HG03439 (cell line): Measurements from ENCODE around the gene TNFRSF13B.

Source experiments
- ATAC-seq: cut with Tn5 transposase; IDR thresholded peaks from one replicate; pipeline ENCODE4 v1.9.1; 2021; ENCODE audit warnings: mild to moderate bottlenecking, moderate library complexity; ENCODE audit not compliant: unreplicated experiment

Gene TNFRSF13B

DNA sequence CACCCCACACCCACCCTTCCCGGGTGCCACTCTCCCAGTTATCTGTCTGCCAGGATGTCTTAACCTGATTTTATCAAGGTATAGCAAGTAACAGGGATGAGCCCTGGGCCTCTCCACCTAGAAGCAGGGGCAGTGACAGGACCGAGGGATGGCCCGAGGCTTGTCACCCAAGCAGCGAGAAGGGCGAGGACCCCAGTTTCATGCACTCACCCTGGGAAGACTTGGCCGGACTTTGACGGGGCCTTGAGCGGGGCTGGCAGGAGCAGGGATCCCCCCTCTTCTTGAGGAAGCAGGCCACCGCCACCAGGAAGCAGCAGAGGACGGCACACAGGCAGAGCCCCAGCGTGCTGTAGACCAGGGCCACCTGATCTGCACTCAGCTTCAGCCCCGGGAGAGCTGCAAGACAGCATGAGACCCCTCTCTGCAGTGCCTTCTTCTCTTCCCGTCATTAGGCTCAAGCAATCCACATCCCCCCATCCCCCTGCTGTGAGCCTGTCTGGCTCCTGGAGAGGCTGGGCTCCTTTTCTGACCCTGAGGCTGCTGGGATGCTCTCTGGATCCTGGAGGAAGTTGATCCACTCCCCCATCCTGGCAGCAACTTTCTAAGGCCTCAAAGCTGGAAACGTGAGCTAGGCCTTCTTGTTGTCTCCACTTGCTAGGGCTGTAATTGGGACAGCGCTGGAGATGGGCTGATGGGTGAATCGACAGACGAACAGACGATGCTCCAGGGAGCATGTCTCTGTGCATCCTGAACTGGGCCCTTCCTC, 31.6 kb downstream of the TNFRSF13B start:
- ATAC-seq = no peak

DNA sequence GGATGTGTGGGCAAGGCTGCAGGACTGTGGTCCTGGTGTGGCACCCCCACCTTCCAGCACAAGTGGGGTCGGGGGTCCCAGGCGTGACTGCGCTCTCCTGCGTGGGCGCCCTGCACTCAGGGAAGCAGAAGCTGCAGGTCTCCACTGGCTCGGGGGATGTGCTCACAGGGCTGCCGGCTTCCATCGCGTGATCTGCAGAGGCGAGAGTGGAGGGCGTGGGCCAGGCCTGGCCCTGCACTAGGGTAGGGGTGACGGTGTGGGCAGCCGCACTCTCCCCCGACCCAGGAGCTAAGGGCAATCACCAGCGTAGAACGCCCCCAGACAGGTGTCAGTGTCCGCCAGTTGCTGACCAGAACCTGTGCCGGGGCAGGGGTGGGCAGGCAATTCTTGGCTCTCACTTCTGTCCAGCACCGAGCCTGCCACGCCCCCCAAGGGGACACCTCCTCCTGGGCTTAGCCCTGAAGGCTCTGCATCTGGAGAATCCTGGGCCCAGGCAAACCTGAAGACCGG, 32.3 kb downstream of the TNFRSF13B start:
- ATAC-seq = no peak

DNA sequence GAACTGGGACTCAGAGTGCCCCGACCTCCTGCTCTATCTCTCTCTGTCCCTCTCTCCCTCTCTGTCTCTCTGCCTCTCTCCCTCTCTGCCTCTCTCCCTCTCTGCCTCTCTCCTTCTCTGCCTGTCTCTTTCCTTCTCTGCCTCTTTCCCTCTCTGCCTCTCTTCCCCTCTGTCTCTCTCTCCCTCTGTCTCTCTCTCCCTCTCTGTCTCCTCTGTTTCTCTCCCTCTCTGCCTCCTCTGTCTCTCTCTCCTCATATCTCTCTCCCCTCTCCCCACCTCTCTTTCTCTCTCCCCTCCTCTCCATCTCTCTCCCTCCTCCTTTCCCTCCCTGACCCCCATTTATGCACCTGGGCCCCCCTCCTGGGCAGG, 32.7 kb downstream of the TNFRSF13B start:
- ATAC-seq = no peak

DNA sequence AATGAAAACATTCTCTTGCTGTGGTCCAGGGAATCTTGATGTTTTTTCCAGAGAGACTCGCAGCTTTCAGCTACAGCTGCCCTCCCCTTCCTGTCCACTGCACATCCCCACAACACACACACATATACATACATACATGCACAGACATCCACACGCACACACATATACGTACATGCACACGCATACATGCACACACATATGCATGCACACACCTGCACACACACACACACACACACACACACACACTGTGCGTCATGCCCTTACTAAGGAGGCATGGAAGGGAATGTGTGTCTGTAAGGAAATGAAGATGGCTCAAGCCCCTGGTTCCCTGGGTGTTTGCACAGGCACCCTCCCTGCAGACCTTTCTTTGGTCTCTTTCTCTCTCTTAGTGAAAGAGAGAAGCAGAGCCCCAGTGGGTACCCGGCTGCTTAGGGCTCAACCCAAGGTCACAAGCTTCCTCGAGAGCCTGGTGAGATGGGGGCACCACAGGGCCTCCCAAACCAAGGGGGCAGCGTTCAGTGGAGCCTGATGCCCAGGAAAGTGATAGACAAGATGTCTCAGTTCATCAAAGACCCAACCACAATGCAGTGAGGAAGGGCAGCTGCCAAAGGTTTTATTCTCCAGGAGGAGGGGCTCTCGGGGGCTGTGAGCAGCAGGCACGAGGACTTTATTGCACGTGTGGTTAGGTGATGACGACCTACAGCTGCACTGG, 33.3 kb downstream of the TNFRSF13B start:
- no peak for ATAC-seq

DNA sequence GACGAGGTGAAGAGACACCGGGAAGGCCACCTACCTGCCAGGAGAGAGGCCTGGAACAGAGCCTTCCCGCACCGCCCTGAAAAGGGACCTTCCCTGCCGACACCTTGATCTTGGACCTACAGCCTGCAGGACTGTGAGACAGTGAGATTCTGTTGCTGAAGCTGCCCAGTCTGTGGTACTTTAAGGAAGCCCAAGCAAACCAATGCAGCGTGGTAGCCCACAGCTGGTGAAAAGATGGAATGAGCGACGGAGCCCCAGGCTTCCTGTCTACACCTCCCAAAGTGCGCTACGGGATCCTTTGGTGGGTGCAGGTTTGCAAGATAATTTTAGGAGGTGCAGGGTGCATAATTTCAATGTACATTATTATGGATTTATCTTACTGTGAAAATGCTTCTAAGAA, 33.9 kb downstream of the TNFRSF13B start:
- ATAC-seq = no peak

DNA sequence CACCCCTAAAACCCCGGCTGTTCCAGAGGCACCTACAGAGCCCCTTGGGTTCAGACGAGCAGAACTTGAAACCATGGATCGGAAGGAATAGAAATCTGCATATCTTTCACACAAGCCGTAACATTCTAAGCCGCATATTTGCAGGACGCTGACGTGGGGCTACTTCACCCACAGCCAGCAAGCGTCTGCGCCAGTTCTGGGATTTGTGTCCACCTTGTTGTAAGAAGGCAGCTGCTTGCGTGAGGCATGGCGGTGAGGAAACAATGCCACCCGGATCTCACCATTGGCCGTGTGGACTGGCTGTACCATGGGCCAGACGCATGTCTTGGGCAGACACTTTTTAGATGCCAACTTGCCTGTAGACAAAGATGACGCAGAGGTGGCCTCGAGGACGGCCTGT, 34.5 kb downstream of the TNFRSF13B start:
- no peak for ATAC-seq

DNA sequence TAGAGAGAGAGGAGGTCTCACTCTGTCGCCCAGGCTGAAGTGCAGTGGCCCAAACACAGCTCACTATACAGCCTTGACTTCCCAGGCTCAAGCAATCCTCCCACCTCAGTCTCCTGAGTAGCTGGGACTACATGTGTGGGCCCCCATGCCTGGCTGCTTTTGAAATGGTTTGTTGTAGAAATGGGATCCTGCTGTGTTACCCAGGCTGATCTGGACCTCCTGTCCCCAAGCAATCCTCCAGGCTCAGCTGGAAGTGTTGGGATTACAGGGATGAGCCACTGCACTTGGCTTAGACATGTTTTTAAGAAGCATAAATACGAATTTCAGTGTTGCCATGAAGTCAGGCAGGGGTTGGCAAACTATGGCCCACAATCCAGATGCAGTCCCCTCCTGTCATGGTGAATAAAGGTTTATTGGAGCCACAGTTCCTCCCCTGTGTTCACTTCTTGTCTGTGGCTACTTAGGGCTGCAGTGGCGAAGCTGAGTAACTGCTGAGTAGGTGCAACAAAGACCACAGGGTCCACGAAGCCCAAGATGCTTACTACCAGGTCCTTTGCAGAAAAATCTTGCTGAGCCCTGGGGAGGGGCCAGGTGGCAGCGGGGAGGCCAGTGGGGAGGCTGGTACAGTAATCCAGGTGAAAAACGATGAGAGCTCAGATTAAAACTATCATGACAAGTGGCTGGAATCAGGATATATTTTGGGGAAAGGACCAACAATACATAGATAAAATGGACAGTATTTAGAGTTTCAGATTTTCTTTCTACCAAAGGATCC, 35.2 kb downstream of the TNFRSF13B start:
- no peak for ATAC-seq

DNA sequence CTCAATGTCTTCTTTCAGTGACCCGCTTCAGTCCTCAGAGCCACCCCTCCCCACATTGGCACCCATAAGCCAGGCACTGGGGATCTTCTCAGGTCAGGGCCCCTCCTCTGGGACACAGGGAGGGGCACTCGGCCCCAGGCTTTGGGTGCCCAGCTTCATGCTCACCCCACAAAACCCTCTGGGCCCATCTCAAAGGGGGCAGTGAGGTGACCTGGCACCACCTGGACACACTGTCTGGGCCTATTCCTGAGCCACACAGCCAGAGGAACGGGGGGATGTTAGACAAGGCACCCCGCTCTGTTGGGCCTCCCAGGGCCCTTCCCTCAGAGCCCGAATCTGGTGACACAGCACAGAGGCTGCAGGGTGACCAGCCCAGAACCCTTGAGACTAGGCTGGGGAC, 36.1 kb downstream of the TNFRSF13B start:
- no peak for ATAC-seq

DNA sequence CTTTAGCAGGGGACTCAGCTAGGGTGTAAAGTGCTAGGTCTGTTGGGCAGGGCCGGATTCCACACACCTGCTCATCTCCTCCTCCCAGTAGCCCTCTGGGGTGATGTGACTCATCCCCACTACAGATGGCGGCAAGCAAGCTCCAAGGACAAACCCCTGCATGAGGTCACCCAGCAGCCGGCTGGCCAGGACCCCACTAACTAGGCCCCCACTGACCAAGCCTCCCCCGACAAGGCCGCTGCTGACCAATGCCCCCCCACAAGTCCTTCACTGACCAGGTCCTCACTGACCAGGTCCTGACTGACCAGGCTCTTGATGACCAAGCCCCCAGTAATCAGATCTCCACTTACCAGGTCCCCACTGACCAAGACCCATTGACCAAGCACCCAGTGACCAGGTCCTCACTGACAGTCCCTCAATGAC, 36.7 kb downstream of the TNFRSF13B start:
- no peak for ATAC-seq

DNA sequence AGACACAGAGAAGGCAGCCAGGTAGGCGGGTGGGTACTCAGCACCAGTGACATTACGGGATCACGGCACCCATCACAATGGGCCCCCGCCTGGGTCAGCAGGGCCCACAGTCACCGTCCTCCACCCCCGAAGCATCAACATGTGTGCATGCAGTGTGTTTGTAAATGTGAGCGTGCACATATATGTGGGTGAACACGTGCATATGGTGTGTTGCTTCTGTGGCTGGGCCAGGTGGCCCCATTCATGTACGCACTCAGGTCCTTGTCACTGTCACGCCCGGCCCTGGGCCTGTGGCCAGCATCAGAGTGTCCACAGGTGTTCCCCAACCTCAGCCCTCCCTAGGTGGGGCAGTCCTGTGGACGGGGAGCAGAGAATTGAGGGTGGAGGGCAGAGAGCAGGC, 37.1 kb downstream of the TNFRSF13B start:
- no peak for ATAC-seq

DNA sequence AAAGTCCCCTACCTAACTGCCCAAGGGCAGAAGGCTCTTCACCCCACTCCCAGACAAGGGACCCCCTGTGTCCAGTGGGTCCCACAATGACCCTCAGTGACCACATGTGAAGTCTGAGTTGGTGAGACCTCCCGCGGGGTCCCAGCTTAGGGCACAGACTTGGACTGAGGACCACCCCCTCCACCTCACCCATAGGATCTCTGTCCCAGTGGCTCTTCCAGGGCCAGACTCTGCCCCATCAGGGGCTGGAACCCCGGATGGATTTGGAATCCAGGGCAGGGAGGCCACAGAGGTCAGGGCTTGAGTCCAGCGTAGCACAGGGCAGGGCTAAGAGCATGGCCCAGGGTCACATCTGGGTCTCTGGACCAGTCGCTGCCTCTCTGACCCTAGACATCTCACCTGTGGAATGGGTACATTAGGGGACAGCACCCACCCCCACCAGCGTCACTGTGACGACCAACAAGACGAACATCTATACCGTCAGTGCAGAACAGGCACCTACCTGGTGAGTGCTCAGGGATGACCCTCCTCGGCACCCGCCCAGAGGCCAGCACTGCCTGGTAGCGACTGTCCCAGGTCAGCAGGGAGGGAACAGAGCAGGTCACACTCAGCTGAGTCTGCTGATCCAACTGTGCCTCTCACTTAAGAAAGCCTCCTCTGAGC, 37.7 kb downstream of the TNFRSF13B start:
- ATAC-seq = no peak

DNA sequence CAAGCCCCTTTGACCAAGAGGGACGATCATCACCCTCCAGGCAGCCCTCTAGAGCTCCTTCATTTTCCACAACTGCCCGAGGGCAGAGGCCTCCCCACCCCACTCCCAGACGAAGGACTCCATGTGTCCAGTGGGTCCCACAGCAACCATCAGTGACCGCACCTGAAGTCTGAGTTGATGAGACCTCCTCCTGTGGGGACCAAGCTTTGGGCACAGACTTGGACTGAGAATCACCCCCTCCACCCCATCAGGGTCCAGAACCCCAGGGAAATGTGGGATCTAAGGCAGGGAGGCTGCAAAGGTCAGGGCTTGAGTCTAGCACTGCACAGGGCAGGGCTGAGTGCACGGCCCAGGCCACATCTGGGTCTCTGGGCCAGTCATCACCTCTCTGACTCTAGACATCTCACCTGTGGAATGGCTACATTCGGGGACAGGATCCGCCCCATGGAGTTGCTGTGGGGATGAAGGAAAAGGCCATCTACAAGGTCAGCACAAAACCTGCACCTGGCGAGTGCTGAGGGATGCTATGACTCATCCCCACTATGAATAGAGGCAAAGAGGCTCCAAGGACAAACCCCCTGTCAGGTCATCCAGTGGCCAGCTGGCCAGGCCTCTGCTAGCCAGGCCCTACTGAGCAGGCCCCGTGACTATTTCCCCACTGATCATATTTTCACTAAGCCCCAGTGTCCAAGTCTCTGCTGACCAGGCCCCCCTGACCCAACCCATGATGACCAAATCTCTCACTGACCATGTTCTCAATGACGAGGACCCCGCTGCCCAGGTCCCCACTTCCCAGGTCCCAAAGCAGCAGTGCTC, 38.4 kb downstream of the TNFRSF13B start:
- no peak for ATAC-seq

DNA sequence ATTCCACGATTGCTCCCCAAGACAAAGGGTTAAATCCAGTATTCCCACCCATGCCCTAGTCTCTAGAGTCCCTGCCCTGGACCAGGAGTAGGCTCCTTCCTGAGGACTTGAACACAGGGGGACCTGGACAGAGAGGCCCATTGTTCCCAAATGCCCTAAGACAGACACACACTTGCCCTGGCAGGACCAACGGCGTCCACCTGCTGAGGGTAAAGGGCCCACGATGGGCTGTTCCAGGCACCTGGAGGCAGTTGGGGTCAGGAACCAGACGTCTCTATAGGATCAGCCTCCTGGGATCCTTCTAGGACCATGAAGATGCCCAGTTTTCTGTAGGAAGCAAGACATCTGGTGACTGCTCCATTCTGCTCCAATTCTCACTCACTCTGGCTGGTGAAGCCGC, 39.3 kb downstream of the TNFRSF13B start:
- no peak for ATAC-seq

DNA sequence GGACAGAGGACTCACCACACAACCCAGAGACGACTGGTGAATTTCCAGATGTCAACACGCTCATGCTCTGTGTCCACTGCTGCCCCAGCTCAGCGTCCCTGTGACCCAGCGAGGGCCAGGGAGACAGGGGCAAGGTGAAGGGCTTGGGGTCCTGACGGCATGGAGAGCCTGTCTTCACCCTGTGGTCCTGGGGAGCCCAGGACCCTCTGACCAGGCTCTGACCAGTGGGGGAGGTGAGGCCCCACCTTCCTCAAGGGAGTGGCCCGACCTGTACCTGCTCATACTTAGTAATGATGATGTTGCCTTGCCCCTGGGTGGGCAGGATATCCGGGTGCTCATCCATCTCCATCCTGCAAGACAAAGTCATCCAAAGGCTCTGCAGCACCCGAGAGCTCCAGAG, 39.8 kb downstream of the TNFRSF13B start:
- ATAC-seq = no peak

DNA sequence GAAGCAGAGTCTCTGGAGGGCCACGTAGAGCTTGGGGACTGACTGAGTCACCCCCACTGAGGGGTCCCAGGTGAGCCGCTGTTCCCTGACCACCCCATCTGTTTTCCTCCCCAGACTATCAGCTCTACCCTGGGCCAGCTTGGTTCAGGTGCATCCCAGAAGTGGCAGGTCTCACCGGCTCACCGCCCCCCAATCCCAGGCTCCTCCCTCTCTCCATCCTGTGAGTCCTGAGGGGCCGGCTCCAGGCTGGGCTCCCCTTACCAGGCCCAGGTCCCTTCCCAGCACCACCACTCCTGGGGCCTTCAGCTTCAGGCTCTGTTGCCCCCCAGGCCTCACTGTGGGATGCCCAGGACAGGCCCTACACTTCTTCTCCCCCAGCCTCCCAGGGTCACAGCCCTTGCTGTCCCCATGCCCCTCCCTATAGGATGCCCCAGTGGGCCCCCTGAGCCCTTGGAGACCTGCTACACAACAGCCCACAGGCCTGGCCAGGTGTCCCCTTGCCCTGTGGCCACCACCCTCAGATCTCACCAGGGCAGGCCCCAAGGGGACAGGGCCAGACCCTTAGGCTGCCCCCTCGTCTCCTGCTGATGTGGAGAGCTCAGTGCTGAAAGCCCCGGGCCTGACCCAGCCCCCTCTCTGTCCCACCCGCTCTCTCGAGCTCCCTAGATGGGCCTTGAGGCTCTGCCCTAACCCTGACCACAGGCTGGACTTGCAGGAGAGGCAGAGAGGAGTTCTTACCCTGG, 40.4 kb downstream of the TNFRSF13B start:
- ATAC-seq = no peak

DNA sequence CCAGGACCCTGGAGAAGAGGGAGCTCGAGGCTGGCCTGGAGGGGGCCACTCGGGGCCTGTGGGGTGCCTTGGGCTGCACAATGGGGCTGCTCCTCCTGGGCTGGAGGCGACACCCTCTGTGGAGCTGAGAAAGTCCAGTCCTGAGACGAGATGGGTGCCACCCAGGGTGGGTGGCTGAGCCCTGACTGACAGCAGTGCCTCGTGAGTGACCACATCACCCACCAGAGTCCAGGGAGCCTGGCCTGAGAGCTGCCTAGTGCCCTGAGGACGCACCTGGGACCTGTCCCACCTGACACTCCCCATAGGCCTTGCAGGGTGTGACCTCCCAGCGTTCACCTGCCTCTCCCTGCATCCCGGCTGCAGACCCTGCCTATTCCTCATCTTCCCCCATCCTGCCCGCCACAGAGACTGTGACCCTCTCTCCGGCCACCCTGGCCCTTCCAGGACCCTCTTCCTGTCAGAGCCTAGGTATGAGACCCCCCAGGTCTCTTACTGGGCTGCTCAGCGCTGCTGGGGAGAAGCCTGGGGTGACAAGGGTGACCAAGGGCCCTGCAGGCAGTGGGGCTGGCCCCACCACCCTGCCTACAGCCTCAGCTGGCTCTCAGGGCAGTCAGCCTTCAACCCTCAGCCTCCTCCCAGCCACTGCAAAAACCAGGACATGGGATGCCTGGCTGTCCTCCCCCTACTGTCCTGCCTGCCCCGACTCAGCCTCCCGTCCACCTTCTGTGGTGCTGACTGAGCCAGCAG, 41.2 kb downstream of the TNFRSF13B start:
- no peak for ATAC-seq

DNA sequence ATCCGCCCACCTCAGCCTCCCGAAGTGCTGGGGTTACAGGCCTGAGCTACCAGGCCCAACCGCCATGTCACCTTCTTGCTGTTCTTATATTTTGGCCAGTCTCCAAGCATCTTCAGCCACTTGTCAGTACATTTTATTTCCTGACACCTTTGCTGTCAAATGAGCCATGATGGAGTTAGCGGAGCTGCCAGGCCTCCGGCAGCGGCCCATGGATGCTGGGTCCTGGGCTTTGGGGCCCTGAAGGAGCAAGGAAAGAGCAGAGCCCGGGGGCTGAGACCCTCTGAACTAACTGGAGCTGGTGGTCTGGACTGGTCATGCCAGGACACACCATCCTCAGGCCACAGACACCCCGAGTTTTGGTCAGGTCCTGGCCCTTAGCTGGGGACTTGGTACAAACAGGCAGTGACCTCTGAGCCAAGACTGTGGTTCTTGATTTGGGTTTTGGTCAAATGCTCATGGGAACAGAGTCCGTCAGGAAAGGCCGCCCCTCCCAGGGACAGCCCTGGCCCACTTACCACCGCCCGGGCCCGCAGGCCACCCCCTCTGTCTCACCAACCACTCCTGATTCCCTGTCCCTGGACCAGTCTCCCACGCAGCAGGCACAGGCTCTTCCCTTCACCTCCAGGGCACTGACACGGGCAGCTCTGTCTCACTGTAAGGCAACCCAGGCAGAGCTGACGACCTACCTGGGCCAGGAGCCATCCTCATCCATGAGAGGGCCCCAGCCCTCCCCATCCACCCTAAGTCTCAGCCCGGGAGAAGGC, 42.0 kb downstream of the TNFRSF13B start:
- ATAC-seq = no peak

DNA sequence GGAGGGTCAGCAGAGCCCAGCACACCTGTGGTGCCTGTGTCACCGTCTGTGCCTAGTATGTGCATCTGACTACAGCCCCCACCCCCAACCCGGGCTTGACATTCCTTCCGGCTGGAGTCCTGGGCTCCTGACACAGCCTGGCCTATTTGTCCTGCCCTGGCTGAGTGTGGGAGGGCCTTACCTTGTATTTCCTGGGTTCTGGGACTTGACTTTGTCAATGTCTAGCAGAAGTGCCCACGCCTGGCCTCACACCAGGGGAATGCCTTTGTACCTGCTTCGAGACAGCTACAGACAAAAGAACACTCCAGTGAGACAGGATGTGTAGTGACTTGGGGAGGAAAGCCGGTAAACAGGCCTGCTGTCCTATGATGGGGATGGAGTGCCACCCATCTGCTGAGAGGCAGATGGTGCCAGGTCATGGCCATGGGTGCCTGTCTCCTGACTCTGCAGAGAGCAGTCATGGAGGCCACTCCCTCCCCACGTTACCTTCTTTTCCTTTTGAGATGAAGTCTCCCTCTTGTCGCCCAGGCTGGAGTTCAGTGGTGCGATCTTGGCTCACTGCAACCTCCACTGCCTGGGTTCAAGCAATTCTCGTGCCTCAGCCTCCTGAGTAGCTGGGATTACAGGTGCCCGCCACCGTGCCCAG, 42.8 kb downstream of the TNFRSF13B start:
- no peak for ATAC-seq
